GM21423 (cell line): ENCODE measurements around the gene CABLES1.
A peak's percentile ranks its signal among the peaks of the same experiment; 100 is the strongest.
"Not testable (repeated sequence)": the region's sequence is repeated elsewhere in the genome, so short reads cannot be mapped to it uniquely, and the experiment has no call there.

Experiments
- ATAC-seq: cut with Tn5 transposase; IDR thresholded peaks from one replicate; pipeline ENCODE4 v1.9.1; 2021; ENCODE audit warnings: mild to moderate bottlenecking, moderate library complexity; ENCODE audit not compliant: unreplicated experiment

Gene CABLES1

GRCh38 chr18:23259701-23260681 is 124.7 kb downstream of the CABLES1 start:
- peak; percentile 64 for ATAC-seq

- no peak for ATAC-seq
Observed at GRCh38 chr18:23260926-23261590, 125.8 kb downstream of the CABLES1 start.

DNA sequence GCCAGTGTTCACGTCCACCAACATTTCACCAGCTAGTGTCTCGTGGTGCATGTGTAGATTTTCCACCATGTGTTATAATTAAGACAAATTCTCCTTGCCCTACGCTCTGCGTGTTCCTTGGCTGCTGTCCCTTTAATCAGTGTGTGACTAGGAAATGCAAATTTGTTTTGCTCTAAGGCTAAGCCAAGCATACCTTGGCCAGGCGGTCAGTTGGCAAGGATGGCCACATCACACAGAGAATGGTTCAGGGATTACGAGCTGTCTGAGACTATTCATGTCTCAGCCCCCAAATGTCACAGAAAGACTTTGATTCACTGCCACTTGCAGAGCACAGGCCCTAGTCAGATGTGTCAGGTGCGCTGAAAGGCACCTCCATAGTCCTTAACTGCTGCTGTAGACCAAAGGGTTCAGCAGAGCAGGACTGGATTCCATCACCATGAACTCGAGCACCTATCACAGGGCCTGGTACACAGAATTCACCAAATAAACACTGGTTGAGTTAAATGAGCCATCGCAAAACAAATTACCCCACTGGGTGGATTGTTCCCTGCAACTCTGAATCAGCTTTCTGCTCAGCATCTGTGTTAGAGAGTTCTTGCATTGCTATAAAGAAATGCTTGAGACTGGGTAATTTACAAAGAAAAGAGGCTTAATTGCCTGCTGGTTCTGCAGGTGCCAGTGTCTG is 128.4 kb downstream of the CABLES1 start:
- ATAC-seq: no peak

- no peak for ATAC-seq
Observed at GRCh38 chr18:23265682-23266399, 130.6 kb downstream of the CABLES1 start.

- ATAC-seq: peak; percentile 60
Observed at GRCh38 chr18:23266717-23267446, 131.6 kb downstream of the CABLES1 start.

GRCh38 chr18:23267447-23267776 is 132.1 kb downstream of the CABLES1 start:
- no peak for ATAC-seq

- no peak for ATAC-seq
Observed at GRCh38 chr18:23268641-23269040, 133.4 kb downstream of the CABLES1 start.

DNA sequence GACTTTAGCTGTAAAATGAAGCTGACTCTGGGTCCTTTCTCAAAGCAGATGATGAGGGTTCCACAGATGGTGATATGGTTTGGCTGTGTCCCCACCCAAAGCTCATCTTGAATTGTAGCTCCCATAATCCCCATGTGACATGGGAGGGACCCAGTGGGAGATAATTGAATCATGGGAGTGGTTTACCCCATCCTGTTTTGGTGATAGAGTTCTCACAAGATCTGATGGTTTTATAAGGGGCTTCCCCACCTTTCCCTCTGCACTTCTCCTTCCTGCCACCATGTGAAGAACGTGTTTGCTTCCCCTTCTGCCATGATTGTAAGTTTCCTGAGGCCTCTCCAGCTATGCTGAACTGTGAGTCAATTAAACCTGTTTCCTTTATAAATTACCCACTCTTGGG is 133.8 kb downstream of the CABLES1 start:
- ATAC-seq: not testable (repeated sequence)

- no peak for ATAC-seq
Observed at GRCh38 chr18:23269928-23270327, 134.6 kb downstream of the CABLES1 start.

GRCh38 chr18:23270986-23271680 is 135.8 kb downstream of the CABLES1 start:
- no peak for ATAC-seq

- no peak for ATAC-seq
Observed at GRCh38 chr18:23272498-23273232, 137.4 kb downstream of the CABLES1 start.

GRCh38 chr18:23273443-23273966 is 138.2 kb downstream of the CABLES1 start:
- no peak for ATAC-seq

- ATAC-seq: no peak
Observed at GRCh38 chr18:23274638-23275482, 139.6 kb downstream of the CABLES1 start.

DNA sequence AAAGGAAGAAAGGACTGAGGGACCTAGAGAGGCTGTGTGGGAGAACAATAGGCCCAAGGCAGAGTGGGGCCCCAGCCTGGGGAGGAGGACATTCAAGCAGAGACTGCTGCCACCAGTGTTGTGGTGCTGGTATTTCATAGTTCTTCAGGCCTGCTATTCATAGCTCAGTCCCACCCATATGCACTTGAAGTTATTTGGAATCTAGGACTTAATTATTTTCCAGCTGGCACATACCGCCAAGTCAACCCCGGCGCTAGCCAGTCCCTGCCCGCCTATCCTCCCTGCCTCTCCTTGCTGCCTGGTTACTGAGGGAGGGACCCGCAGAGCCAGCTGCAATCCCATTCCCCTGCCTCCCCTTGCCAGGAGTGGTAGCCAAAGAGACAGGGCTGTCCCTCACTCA is 141.2 kb downstream of the CABLES1 start:
- ATAC-seq: no peak

GRCh38 chr18:23277399-23277798 is 142.1 kb downstream of the CABLES1 start:
- ATAC-seq: no peak

GRCh38 chr18:23279931-23280330 is 144.6 kb downstream of the CABLES1 start:
- no peak for ATAC-seq

DNA sequence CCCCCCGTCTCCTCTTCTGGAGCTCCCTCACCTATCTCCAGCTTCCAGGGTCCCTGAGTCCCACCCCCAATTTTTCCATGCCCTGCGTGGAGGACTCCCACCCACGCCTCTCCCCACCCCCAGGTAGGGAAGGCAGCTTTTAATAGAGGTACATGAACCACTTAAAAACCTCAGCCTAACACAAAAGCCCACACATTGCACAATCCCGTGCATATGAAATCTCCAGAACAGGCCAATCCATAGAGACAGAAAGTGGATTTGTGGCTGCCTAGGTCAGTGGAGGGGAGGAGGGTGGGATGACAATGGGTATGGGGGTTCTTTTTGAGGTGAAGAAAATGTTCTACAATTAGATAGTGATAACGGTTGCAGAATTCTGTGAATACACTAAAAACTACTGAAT is 145.6 kb downstream of the CABLES1 start:
- ATAC-seq: no peak
